NOMO-1 (cell line): ENCODE measurements around the gene HDGFL2.

Source experiments
- DNase-seq, 2 experiments: peaks; one replicate each; lab custom pipeline; 2025; ENCODE audit not compliant: unreplicated experiment in 2 of 2; lab: John Stamatoyannopoulos, UW

Gene HDGFL2

GRCh38 chr19:4472174-4472974 is at the start of gene HDGFL2:
HDGFL2 (plus strand) TSS chr19:4472297; CDS start chr19:4472351, 54 bp downstream.
- DNase-seq, result no peak

GRCh38 chr19:4423416-4424126 is 48.5 kb upstream of the HDGFL2 start:
- no peak for DNase-seq

GRCh38 chr19:4425537-4425936 is 46.6 kb upstream of the HDGFL2 start:
- no peak for DNase-seq

- DNase-seq, result no peak
These were observed 43.6 kb upstream of the HDGFL2 start for GRCh38 chr19:4428326-4428975.

- no peak for DNase-seq
These were observed 42.8 kb upstream of the HDGFL2 start for GRCh38 chr19:4429256-4429655.

GRCh38 chr19:4429771-4430171 is 42.3 kb upstream of the HDGFL2 start:
- no peak for DNase-seq

GRCh38 chr19:4430760-4431159 is 41.3 kb upstream of the HDGFL2 start:
- peak; percentile 54 to 86 for DNase-seq

GRCh38 chr19:4431296-4431695 is 40.8 kb upstream of the HDGFL2 start:
- no peak for DNase-seq

- peak; percentile 73 to 76 for DNase-seq
These were observed 40.1 kb upstream of the HDGFL2 start for GRCh38 chr19:4431808-4432674.

- DNase-seq, result no peak
These were observed 39.1 kb upstream of the HDGFL2 start for GRCh38 chr19:4432918-4433506.

GRCh38 chr19:4434391-4434790 is 37.7 kb upstream of the HDGFL2 start:
- DNase-seq, result no peak

GRCh38 chr19:4436231-4436630 is 35.9 kb upstream of the HDGFL2 start:
- DNase-seq, result no peak

GRCh38 chr19:4437103-4437502 is 35.0 kb upstream of the HDGFL2 start:
- DNase-seq, result no peak

GRCh38 chr19:4439243-4439642 is 32.9 kb upstream of the HDGFL2 start:
- no peak for DNase-seq

- DNase-seq, result no peak
These were observed 29.9 kb upstream of the HDGFL2 start for GRCh38 chr19:4441994-4442818.

- DNase-seq, result no peak
These were observed 29.3 kb upstream of the HDGFL2 start for GRCh38 chr19:4442819-4443146.

GRCh38 chr19:4443188-4443587 is 28.9 kb upstream of the HDGFL2 start:
- DNase-seq, result no peak

- DNase-seq, result no peak
These were observed 27.9 kb upstream of the HDGFL2 start for GRCh38 chr19:4443966-4444764.
